HG03439 (cell line): ENCODE data around the gene RELL1.

Source experiments
- ATAC-seq: cut with Tn5 transposase; IDR thresholded peaks from one replicate; pipeline ENCODE4 v1.9.1; 2021; ENCODE audit warnings: mild to moderate bottlenecking, moderate library complexity; ENCODE audit not compliant: unreplicated experiment

RELL1 gene

DNA sequence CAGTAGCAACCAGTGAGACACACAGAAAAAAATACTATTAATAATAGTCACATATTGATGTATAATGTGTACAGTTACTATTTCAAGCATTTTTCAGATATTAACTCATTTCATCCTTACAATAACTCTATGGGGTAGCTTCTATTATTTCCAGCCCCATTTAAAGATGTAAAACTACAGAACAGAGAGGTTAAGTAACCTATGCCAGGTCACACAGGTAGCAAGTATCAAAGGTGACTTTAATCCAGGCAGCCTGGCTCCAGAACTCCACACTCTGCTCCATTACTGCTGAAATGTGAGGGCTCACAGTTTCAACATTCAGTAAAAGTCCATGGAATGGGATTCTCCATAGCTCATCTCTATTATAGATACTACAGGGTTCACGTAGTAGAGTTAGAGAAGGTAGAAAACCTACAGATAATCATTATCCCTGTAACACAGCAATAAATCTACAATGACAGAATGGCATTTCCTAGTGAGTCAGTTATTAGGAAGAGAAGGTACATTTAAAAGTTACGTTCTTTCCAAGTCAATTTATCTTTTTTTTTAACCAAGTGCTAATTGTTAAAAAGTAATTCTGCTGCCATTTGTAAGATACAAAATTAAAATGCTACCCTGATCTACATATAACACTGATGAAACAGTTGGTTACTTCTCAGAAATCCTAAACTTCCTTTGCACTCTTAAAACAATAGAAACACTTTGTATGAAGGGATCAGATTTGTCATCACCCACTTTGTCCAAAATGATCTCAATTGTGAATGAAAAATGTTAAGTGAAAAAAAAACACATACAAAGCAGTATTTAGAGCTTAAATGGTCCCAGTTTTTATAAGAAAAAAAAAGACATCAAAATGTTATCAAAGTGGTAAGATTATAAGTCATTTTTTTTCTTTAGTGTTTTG is 18.7 kb downstream of the RELL1 start:
- no peak for ATAC-seq

DNA sequence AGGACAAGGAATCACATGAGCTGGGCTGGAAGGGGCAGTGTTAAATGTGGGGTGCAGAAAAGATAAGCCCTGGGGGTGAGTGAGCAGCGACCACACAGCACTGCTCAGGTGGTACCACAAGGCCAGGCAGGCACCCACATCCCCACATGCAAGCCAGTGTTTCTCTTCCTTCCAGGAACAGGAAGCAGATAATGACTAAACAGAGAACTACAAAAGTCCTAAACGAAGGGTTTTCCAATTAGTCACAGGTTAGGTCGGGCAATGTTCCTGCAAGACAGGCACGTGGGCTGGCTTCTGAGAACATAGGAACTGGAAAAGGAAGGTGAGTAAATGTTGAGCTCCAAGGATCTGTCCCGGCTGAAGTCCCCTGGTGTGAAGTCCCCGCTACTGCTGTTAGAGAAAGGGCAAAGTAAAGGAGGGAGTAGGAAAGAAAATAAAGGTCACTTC is 19.5 kb downstream of the RELL1 start:
- ATAC-seq = no peak

DNA sequence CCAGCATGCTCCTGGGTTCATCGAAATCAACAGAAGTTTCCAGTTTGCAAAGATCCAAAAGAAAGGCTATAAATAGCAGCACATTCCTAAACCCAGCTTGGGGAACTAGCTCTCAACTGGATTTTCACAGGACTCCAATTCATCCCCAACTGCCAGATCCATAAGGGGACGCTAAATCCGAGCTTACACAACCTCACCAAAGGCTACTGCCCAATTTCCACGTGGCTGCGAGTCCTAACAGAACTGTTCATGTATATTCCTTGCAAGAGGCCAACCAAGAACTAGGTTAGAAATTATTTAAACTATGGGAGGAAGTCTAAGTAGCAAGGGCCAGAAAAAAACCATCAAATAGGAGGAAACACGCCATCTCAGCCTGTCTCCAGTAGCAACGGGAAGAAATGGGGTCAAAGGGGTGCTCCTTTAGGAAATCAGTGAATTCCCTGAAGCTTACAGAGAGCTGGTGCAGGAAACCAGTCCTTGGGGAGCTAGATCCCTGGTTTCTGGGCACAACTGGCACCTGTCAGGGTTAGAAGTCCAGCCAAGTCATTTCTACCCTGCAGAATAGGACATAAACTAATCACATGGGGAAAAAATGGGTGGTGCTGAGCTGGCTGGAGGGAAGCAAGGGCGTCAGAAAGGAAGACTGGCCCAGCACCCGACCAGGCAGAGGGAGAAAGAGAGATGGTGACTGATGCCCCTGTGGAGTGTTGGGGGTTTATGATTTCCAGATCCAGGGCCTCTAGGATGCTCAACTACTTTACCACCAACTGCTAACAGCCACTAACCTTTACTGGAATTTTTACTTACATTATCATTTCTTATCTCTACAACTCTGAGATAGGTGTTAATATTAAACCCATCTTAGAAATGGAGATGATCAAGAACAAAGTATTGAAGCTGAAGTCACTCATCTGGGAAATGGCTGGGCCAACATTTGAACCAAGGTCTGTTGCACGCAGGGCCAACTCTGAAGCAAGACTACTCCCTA is 20.5 kb downstream of the RELL1 start:
- no peak for ATAC-seq

DNA sequence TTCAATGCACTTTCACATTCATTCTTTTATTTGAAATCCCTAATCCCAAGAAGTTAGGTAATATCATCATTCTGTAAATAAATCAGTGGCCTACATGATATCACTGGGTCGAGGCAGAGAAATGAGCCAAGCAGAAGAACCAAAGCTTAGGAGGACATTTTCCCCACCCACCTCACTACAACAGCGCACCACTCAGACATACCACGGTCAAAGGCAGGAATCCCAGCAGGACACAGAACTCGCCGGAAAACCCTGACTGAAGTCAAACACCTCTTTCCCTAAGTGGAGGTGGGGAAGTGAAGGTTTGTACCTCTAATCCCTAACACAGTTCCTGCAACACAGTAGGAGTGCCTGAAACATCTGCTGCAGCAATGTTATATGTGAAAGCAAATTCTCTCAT is 21.5 kb downstream of the RELL1 start:
- no peak for ATAC-seq

DNA sequence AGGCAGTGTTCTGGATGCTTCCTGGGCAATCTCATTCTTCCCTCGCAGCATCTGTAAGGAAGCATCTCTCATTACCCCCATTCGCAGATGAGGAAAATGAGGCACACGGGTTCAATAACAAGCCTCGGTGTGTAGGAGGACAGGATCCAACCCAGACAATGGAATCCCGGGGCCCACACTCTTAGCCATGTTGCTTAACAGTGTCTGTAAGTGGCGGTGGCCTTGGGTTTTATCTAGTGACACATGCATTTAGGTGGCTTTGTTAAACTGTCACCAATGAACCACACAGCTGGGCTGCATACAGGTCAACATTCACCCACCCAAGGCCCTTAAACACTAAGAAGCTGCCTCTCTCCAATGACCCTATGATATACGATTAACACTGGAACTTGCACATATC is 22.6 kb downstream of the RELL1 start:
- ATAC-seq = no peak

DNA sequence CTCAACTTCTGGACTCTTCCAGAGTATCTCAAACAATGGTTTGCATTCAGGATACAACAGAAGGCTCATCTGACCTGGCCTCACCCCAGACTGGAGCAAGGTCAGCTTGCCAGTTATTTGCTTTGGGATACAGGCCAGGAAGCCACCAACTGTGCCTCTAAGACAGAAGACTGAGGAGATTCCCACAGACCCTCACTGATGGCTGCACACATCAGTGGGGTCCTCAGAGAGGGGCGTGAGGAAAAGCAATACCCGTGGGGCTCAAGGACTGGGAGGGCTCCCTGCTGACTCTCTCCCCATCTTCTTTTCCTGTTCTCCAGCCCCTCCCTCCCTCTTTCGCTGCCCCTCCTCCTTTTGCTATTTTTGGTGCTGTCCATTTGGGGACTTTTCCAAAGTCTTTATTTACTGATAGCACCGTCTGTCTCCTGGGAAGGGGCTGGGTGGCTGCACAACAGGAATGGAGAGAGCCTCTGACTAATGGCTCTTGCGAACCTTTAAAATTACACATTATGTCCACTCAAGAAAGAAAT is 23.2 kb downstream of the RELL1 start:
- ATAC-seq = no peak

DNA sequence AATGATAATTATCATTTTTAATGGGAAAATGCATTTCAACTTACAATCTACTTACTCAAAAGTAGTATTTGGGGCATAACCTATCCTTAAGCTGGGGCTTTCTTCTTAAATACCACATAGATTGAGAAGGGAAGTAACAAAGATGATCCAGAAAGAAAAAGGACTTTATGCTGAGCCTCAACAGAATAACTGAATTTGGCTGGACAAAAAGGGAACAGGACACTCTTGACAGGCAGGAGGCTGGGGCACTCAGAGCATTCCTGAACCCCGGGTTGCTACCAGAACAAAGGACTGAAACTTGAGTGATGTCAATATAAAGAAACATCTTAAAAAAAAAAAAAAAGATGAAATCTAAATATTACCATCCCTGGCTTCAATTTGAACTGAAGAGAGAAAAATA is 23.9 kb downstream of the RELL1 start:
- no peak for ATAC-seq

DNA sequence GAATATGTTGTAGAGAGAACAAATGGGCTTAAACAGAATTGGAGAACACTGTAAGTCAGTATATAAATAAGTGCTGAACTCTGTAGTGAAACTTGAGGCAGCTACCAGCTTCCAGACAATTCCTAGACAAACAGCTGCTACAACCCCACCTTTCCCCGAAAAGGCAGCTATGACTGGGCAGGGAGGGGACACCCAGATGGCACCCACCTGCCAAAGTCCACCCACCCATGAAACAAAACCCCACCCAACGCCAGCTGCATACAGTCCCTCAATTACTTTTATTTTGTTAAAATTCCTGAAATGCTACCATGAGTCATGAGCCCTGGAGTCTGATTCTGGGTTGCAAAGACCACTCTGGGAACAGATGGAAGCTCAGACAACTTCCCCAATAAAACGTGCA is 24.4 kb downstream of the RELL1 start:
- no peak for ATAC-seq

DNA sequence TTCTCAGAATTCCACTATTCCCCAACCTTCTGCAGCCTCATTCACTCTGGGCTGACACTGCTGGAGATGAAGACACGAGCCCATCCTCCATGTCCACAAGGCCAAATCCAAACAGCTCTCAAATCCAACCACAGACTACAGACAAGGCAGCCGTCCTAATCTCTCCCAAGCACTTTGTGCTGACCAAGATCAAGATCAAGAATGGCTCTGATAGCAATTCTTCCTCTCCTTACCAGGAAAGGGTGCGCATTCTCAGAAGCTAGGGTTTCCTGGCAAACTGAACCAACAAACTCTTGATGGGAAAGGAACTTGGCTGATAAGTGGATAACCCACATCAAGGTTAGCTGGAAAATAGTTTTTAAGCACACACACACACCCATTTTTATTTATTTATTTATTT is 26.5 kb downstream of the RELL1 start:
- ATAC-seq = no peak

DNA sequence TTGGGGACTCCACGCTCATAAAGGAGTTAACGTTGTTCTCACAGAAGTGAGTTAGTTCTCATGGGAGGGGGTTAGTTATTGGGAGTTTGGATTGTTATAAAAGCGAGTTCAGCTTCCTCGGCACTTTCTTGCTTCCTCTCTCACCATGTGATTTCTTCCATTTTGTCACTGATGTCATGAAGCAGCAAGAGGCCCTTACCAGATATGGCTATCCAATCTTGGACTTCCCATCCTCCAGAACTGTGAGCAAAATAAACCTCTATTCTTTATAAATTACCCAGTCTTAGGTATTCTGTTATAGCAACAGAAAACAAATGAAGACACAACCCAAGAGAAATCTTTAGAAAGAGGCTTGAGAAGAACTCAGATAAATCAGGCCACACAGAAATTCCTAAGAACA is 29.5 kb downstream of the RELL1 start:
- ATAC-seq = no peak

DNA sequence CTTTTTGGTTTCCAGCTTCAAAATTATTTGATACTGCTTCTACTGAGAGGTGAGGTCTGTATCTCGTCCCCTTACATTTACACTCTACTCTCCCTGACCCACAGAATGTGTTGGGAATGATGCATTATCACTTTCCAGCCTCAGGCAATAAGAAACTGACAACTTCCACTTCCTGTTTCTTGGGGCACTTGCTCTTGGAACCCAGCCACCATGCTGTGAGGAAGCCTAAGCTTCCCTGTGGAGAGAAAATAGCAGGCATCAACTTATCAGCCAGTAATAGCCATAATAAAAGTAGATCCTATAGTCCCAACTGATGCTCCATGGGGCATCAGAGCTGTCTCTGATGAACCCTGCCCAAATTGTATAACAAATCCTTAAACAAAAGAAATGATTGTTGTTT is 32.6 kb downstream of the RELL1 start:
- ATAC-seq = no peak

DNA sequence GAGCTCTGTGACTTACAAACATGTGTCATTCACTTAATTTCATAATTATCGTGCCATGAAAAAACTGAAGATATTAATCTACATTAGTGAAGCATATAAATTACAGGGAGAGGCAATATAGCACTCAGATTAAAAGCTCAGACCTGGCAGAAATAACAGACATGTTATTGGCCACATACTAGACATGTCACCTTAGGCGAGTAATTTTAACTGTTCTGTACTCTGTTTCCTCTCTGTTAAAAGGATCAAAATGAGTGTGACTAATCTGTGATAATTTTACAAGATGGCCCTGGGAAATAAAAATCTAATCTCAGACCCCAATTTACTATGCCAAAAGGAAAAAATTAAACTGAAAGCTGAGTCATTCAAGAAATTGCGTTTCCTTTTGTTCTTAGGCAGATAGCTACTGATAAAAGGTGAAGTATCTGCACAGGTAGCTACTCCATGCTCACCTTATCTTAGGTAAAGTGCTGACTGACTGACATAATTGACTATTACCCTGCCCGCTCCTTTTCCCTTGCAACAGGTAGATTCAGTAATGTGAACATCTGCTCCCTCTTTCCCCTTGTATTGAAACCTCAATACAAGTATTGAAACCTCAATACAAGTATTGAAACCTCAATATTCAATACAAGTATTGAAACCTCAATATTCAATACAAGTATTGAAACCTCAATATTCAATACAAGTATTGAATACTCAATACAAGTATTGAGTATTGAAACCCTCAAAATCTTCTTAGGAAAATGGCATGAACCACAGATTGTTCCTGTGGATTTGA is 33.2 kb downstream of the RELL1 start:
- no peak for ATAC-seq

DNA sequence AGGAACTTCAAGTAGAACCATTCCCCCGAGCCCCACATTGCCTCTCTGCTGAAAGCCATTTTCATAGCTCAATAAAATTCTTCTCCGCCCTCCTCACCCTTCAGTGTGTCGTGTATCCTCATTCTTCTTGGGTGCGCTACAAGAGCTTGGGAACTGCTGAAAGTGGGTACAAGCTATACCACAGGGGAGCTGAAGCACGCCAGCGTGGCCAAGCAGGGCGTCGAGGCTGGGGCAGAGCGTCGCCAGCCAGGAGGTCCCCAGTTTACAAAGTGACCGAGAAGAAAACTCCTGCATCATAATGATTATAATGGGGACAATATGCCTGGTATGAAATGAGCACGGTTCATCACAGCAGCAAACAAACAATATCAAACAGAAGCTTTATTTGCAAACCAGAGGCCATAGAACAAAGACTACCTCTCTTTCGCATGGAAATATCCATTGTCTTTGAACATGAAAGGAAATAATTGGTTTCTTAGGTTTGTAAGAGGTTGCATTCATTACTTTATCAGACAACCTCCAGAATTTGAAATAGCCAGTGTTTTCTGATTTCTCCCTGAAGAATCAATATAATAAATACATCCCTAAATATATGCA is 34.3 kb downstream of the RELL1 start:
- no peak for ATAC-seq

DNA sequence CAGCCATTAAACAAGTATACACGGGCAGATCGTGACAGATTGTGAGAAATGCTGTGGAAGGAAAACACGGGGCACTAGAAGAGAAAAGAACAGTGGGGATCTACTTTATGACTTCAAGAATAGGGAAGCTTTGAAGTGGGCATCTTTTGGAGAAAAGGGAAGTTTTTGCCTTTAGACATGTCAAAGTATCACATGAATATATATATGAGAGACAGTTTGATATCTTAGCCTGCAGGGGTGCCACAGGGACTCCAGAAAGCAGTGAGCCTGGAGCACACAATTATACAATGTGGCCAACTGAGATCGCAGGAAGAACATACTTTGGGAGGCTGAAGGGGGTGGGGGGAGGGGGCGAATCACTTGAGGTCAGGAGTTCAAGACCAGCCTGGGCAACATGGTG is 35.7 kb downstream of the RELL1 start:
- ATAC-seq = no peak

DNA sequence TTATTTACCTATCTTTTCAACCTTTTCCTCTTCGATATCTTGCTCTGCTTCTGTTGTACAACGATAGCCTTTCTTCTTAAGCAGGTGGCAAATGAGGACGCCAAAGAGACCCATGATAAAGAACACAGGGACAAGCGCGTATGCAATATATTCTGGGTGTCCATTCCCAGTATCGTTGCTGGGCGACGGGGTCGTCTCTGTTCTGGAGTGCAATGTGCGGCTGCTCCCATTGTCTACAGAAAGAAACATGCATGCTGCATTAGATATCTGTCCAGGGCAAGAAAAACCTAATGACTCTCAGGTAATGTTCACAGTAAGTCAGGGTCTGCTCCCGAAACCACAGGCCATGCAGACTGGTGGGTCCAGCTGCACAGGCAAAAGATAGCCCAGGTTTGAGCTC is 36.9 kb downstream of the RELL1 start:
- no peak for ATAC-seq

DNA sequence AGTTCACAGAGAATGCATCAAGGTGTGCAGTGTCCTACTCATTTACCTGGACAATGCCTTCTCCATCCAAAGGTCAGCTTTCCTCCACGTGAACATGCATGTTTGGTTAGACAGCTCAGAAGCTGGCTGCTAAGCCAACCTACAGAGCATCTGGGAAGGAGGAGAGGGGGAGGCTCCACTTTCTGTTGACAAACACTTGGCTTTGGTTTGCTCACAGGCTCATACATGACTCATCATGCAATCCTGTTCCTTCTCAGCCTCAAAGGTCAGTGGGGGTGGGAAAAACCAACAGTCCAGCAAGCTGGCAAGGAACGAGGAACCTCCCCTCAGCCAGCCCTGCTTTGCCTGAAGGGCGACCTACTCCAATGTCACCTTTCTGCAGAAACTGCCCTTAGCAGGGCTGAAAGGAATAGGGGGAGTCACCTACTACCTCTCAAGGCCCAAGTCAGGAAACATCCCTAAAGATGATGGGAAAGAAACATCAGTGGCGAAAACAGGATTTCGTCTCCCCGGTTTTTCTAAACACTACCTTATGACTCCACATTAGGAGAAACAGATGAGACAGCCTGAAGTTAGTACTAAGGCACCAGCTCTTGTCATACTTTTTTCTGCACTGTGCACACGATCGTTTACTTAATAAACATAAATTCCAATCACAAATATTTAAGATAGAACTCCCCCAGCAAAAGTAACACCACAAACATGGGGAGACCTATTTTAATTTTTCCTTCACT is 37.9 kb downstream of the RELL1 start:
- ATAC-seq = no peak

DNA sequence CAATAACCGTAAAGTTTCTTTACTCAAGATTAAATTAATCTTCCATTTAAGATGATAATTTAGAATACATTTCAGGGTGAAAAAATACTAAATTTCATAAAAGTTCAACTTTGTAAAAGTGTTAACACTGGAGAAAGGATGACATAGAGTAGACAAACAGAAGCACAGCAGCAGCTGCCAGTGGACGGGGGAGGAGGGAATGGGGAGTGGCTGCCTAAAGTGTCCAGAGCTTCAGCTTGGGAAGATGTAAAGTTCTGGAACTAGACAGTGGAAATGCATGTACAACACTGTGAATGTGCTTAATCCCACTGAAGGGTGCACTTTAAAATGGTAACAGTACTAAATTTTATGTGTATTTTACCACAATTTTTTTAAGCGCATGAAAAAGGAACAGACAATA is 39.9 kb downstream of the RELL1 start:
- ATAC-seq = no peak

DNA sequence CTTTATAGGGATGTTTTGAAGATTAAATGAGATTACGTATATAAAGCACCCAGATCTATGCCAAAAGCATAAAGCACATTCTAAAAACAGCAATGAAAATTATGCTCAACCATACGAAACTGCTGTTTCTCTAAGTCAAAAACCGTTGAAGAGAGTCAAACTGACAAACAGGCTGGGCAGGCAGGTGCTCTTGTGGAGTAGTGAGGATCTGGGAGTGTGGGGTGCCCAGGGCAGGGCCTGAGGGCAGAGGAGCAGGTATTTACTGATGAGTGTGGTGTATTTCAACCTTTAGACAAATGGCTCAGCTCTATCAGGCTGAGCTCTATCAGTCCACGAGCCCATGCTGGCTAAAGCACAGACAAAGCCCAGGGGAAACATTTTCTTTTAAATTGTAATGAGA is 40.4 kb downstream of the RELL1 start:
- ATAC-seq = no peak

DNA sequence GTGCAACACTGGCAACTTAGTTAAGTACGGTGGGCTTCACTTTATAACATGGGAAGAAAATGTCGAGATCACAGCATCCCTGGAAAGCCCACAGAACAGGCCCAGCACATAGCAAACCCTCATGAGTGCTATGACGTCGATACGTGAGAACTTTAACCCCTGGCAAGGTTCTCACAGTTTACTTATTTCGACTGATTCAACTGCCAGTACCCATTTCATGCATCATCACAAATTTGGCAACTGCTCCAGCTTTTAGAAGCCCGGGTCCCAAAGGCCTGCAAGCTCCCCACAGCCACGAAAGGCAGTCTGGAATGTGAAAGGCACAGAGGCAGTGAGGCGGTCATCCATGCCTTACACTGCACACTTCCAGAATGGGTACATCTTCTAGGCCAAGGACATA is 41.2 kb downstream of the RELL1 start:
- no peak for ATAC-seq
